ENCODE measurements around the gene MRPL40. TPM values are rescaled to one million over a fixed set of nuclear protein-coding genes. Genes with fewer than 3 reads are reported as not detected.

The MRPL40 gene
- total and polyA plus RNA-seq, 2 of the 13 experiments (the other 11 are each of a cell fraction or from before 2014, with no cell fraction given) = 42.7 to 79.7 TPM

- TF ChIP-seq NFAT5 (CRISPR knock-in tag; IDR thresholded peaks at IDR 0.05) = no peak
- no peak for TF ChIP-seq IRF1 (CRISPR knock-in tag; IDR thresholded peaks at IDR 0.05; ENCODE audit: low read depth)
- no peak for TF ChIP-seq ZNF746 (CRISPR knock-in tag; IDR thresholded peaks at IDR 0.05)
- no peak for TF ChIP-seq ZNF441 (CRISPR knock-in tag; IDR thresholded peaks at IDR 0.05; ENCODE audit: borderline replicate concordance)
- no peak for TF ChIP-seq FOXC1 (CRISPR knock-in tag; IDR thresholded peaks at IDR 0.05; ENCODE audit: borderline replicate concordance)
- TF ChIP-seq ZNF850 (CRISPR knock-in tag; conservative IDR thresholded peaks at IDR 0.05) = no peak
- peak; percentile 44; the same call in 1 of the 2 replicates for TF ChIP-seq ZNF687 (CRISPR knock-in tag; IDR thresholded peaks at IDR 0.05)
- TF ChIP-seq IKZF4 (CRISPR knock-in tag; IDR thresholded peaks at IDR 0.05; ENCODE audit: borderline replicate concordance, low read depth, not compliant biosample characterization) = no peak
- 0 out of 2 replicates have a peak, but pooled peaks have one; percentile 7 for TF ChIP-seq ZNF337 (CRISPR knock-in tag; IDR thresholded peaks at IDR 0.05; ENCODE audit: borderline replicate concordance, low read depth)
- no peak; the same call in 1 of the 2 replicates for TF ChIP-seq DMAP1 (CRISPR knock-in tag; IDR thresholded peaks at IDR 0.05)
- no peak for TF ChIP-seq MTERF4 (CRISPR knock-in tag; IDR thresholded peaks at IDR 0.05)
- TF ChIP-seq HOXA3 (CRISPR knock-in tag; IDR thresholded peaks at IDR 0.05) = no peak
- no peak for TF ChIP-seq KDM3A (CRISPR knock-in tag; IDR thresholded peaks at IDR 0.05; ENCODE audit: low read depth)
- no peak for TF ChIP-seq TSC22D2 (CRISPR knock-in tag; IDR thresholded peaks at IDR 0.05; ENCODE audit: borderline replicate concordance)
- no peak for TF ChIP-seq DDIT3 (CRISPR knock-in tag; IDR thresholded peaks at IDR 0.05)
- TF ChIP-seq SATB2 (CRISPR knock-in tag; IDR thresholded peaks at IDR 0.05) = no peak
- TF ChIP-seq NR1H2 (CRISPR knock-in tag; IDR thresholded peaks at IDR 0.05; ENCODE audit: borderline replicate concordance, low read depth) = no peak
- TF ChIP-seq MIER3 (CRISPR knock-in tag; IDR thresholded peaks at IDR 0.05; ENCODE audit: borderline replicate concordance) = no peak
- 0 out of 2 replicates have a peak, but pooled peaks have one; percentile 46 for TF ChIP-seq HOXA7 (CRISPR knock-in tag; IDR thresholded peaks at IDR 0.05)
Measured at GRCh38 chr22:19448076-19448607, 15.8 kb downstream of the MRPL40 start (continued).
